Brain pericyte (primary cell): ENCODE measurements around the gene ZBTB12.
A peak's percentile ranks its signal among the peaks of the same experiment; 100 is the strongest.
"Not testable (repeated sequence)": the region's sequence is repeated elsewhere in the genome, so short reads cannot be mapped to it uniquely, and the experiment has no call there.

ENCODE experiments used
- DNase-seq: peaks from one replicate; pipeline ENCODE4 v3.0.0-alpha.2; 2012; ENCODE audit warnings: low read depth, low spot score

Gene ZBTB12

GRCh38 chr6:31901953-31902643, at the start of gene ZBTB12:
TSS of gene ZBTB12 (minus strand) at chr6:31902086. CDS start at chr6:31901305, 781 bp downstream.
- peak; percentile 84 for DNase-seq

DNA sequence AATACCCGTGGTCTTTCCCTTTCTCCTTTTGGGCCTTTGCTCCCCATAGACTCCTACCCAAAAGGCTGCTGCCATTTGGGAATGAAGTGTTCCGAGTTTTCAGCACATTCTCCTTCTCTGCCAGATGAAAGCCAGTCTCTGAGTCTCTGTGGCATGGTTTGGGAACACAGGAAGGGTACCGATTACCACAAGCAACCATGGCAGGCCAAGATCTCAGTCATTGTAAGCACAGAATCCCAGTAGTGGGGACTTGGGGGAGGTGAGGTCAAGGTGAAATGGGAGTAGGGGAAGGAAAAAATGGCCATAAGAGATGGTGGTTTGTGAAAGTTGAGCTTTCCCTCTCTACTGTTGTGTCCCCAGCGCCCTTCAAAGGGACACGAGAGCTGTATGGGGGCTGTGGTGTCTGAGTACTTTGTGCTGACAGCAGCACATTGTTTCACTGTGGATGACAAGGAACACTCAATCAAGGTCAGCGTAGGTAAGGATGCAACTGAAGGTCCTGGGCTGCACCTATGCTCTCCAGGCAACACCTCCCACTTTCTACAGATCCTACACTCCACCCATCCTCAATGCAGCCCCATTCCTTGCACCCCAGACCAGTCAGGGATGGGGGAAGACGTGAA, 48.2 kb upstream of the ZBTB12 start:
- no peak for DNase-seq

DNA sequence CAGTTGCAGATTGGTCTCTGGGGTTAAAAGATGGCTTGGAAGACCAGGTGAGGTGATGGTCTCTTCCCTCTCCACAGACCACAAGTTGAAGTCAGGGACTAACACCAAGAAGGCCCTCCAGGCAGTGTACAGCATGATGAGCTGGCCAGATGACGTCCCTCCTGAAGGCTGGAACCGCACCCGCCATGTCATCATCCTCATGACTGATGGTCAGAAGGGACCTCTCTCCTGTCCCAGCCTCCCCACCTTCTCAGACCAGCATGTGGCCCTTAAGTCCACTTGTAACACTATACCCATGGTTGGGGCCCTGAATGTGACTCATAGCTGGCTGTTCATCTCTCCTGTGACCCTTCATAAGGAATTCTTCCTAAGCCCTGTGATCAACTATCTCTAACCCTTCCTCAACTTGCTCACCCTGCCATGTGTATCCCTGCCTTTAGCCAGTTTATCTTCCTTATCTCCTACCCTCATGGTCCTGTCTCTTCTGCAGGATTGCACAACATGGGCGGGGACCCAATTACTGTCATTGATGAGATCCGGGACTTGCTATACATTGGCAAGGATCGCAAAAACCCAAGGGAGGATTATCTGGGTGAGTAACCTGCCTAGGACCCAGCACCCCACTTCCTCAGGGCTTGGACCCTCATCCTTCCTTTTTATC, 47.0 kb upstream of the ZBTB12 start:
- DNase-seq, result no peak

DNA sequence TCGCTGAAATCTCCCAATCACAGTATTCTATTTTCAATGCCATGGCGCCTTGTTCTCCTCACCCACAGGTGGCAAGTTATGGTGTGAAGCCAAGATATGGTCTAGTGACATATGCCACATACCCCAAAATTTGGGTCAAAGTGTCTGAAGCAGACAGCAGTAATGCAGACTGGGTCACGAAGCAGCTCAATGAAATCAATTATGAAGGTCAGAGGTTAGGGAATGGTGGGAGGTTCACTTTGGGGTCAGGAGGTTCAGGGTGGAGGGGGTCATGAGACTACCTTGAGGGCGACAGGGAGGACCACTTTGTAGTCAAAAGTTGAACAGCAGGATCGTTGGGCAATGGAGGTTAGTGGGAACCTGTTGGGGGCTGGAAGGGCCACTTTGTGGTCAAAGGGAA, 46.4 kb upstream of the ZBTB12 start:
- no peak for DNase-seq

DNA sequence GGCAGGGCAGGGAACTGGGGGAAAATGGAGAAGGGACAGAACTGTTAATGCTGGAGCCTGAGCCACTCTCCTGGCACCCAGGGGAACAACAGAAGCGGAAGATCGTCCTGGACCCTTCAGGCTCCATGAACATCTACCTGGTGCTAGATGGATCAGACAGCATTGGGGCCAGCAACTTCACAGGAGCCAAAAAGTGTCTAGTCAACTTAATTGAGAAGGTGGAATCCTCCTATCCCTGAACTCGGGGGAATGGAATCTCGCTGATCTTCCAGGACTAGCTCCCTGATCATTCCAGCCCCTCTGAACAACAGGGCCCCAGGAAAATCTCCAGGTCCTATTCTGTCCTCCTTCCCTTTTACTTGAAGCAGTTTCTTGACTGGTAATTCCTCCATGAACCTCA, 46.0 kb upstream of the ZBTB12 start:
- DNase-seq, result no peak

- DNase-seq, result no peak
Observed at GRCh38 chr6:31947070-31947675, 45.3 kb upstream of the ZBTB12 start.

- no peak for DNase-seq
Observed at GRCh38 chr6:31946370-31946885, 44.5 kb upstream of the ZBTB12 start.

- DNase-seq, result no peak
Observed at GRCh38 chr6:31945507-31946369, 43.9 kb upstream of the ZBTB12 start, which contains the start of gene CFB. TSS of gene CFB (plus strand) at chr6:31946095. CDS start at chr6:31946222, 127 bp downstream.

DNA sequence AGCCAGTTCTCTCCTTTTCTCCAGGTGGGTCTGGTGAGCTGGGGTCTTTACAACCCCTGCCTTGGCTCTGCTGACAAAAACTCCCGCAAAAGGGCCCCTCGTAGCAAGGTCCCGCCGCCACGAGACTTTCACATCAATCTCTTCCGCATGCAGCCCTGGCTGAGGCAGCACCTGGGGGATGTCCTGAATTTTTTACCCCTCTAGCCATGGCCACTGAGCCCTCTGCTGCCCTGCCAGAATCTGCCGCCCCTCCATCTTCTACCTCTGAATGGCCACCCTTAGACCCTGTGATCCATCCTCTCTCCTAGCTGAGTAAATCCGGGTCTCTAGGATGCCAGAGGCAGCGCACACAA, 43.2 kb upstream of the ZBTB12 start:
- DNase-seq, result no peak

DNA sequence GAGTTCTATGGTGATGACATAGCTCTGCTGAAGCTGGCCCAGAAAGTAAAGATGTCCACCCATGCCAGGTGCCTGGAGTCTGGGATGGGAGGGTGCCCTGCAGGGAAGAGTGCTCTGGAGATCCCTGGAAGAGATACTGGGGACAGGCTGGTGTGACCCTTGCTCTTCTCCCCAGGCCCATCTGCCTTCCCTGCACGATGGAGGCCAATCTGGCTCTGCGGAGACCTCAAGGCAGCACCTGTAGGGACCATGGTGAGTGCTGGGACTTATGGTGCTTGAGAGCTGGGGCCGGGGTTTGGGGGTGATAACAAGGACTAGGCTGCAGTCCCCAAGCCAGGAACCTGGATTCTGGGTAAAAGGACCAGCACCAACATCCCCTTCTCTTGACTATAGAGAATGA, 41.9 kb upstream of the ZBTB12 start:
- no peak for DNase-seq

DNA sequence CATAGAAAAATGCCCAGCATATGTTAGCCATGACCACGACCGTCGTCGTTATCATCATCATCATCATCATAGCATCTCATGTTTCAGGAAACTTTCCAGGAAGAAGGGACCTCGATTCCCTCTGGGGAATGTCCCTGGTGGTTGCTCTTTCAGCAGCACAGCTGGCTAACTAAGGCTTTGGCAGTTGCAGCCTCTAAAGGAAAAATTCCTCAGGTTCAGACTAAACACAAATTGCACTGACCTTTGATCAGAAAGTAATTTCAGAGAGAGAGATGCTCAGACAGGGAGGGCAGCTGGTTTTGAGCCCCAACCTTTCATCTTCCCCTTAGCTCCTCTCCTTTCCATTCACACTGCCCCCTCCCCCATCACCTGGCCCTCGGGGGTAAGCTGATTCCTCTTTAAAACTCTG, 38.4 kb upstream of the ZBTB12 start:
- DNase-seq, result no peak

DNA sequence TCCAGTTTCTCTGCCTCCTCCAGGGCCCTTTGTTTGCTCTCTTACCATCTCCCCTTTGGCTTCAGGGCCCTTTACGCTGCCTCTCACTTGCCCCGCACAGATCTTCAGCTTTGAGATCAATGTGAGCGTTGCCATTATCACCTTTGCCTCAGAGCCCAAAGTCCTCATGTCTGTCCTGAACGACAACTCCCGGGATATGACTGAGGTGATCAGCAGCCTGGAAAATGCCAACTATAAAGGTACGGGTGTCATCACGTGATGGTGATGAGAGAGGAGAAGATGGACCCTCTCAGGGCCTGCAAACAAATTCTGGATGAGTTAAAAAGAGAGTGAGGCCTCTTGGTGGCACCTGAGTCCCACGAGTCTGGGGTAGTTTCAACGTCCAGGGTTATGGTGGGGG, 33.9 kb upstream of the ZBTB12 start:
- DNase-seq, result no peak

- no peak for DNase-seq
Observed at GRCh38 chr6:31935021-31935420, 33.1 kb upstream of the ZBTB12 start.

- no peak for DNase-seq
Observed at GRCh38 chr6:31933537-31933936, 31.7 kb upstream of the ZBTB12 start.

GRCh38 chr6:31932137-31932536, 30.3 kb upstream of the ZBTB12 start:
- not testable (repeated sequence) for DNase-seq

GRCh38 chr6:31930962-31931361, 29.1 kb upstream of the ZBTB12 start:
- no peak for DNase-seq

GRCh38 chr6:31928672-31928939, 26.7 kb upstream of the ZBTB12 start:
- DNase-seq, result no peak

DNA sequence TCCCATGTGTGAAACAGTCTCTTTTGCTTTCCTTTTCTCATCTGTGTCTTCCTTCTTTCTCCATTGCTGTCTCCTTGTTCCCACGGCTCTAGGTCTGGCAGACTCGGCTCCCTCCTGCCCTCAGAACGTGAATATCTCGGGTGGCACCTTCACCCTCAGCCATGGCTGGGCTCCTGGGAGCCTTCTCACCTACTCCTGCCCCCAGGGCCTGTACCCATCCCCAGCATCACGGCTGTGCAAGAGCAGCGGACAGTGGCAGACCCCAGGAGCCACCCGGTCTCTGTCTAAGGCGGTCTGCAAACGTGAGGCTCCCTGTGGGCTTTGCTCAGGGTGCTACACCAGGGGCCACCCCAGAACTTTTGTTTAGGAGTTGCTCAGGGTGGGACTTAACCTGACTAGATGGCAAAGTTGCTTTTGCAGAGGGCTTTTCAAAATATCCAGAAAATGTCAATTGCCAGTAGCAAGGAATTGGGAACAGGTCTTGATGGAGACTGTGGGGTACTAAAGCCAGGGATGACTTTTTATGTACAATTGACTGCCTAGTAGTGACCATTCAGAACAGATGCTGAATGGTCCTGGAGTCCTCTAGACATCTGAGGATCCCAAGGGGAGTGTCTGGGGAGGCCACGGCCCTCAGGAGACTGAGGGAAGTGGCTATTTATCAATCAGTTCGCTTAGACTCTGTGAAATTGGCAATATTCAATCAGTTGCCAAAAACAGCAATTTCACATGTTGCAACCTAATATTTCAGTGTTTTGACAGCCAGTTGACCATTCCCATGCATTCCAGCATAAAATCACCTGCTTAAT, 26.2 kb upstream of the ZBTB12 start:
- DNase-seq, result no peak

DNA sequence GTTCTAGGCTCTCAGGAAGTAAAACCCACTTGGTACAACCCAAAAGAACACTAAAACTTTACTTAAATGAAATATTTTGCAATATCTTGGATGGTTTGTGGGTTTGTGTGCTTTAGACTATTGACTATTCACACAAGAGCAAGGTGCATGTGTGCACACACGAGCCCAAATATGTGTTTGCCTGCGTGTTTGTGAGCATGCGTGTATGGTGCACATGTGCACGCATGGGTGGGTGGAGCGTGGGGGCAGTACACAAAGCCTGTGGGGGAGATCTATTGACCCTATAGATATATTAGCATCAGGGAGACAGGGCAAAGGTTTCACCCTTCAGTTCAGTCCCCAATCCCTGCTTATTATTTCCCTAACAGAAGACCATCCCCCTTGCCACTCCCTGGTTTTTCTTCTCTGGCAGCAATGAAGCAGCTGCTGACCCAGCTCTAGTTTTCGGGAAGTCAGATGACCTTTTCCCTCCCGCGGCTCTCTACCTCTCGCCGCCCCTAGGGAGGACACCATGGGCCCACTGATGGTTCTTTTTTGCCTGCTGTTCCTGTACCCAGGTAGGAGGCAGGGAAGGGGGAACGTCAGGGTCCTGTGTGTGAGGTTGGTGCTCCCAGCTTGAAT, 25.5 kb upstream of the ZBTB12 start, which contains the start of gene C2:
Gene C2 (plus strand): TSS at position 476 of the 621 bp plus-strand sequence. CDS start 36 bp downstream, at position 512.
- DNase-seq, result no peak

GRCh38 chr6:31922942-31923341, 21.1 kb upstream of the ZBTB12 start:
- no peak for DNase-seq
